Stimulated activated CD4-positive, alpha-beta T cell treated with anti-CD3 and anti-CD28 coated beads, TNF-alpha, amount 100 ng/mL, for 48 hours (primary cell): ENCODE results near the gene SERPINA10.
"Not testable (repeated sequence)": the region's sequence is repeated elsewhere in the genome, so short reads cannot be mapped to it uniquely, and the experiment has no call there.

ENCODE experiments used
- DNase-seq, 3 donors: peaks; one replicate each; pipeline ENCODE4 v3.0.0-alpha.2; 2020; ENCODE audit warnings: low read depth in 3 of 3

SERPINA10 gene

DNA sequence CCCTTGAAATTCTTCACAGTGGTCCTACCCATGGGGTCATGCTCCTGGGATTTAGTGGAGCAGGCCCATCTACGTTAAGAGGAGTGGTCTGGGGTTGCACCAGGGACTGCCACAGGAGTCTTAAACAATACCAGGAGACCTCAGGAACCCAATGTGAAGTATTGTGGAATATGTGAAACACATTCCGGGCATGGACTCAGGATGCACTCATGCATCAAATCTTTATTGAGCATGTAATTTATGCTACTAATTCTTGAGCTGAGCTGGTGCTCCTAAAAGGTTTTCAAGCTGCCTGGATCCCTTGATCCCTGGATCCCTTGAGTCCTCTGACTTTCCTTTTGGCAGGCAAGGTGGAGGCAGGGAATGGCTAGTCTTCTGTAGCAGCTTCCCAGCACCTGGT lies 8.8 kb downstream of the SERPINA10 start:
- no peak for DNase-seq

DNA sequence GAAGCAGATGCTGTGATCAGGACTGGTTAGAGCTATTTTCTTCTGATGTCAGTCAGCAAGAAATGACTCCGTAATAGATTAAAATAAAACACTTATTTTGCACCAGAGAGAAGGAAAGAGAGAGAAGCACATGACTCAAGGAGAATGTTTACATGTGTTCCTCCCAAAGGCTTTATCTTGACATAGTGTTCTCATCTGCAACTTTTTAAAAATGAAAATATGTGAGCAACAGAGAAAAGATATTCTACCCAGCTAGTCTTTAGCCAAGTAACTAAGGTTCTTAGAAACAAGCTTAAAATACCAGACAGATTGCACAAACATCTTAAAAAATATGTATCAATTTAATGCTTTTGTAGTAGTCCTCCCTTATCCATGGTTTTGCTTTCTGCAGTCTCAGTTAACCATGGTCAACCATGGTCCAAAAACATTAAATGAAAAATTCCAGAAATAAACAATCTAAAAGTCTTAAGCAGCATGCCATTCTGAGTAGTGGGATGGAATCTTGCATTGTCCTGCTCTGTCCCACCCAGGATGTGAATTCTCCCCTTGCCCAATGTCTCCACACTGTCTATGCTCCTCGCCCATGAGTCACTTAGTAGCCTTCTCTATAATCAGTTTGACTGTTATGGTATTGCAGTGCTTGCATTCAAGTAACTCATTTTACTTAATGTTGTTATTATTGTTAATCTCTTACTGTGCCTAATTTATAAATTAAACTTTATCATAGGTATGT lies 9.9 kb downstream of the SERPINA10 start:
- no peak for DNase-seq

DNA sequence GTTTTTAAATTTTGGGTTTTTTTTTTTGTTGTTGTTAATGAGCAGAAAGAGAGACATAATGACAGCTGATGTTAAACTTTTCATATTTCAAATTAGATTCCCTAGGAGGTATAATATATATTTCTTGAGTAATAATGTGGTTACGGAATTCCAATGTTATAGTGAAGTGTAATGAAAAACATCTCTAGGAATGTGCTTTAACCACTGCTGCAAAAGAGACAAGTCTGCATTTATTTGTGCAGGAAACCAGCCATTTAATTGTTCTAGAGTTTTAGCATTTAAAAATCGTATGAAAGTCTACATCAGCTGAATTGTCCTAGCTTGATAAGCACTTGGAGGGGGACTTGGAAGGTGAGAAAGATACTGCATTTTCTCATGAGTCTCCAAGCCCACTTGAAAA lies 14.3 kb downstream of the SERPINA10 start:
- no peak for DNase-seq

DNA sequence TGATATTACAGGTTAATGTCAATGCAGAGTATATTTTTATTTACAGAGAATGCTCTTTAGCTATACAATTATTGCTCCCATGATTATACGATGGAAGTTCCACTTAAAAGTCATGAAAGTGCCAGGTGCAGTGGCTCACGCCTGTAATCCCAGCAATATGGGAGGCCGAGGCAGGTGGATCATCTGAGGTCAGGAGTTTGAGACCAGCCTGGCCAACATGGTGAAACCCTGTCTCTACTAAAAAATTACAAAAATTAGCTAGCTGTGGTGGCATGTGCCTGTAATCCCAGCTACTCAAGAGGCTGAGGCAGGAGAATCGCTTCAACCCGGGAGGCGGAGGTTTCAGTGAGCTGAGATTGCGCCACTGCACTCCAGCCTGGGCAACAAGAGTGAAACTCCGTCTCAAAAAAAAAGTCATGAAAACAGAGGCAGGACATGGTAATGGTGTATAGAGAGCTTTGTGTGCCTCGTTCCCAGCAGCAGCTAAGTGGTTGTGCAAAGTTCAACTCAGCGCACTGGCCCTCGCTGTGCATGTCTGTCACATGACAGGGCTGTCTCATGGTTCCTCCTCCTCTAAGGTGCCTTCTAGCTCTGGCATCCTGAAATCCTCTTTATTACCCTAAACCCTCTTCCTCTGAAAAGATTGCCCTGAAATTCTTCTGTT lies 16.0 kb downstream of the SERPINA10 start:
- DNase-seq: not testable (repeated sequence)

DNA sequence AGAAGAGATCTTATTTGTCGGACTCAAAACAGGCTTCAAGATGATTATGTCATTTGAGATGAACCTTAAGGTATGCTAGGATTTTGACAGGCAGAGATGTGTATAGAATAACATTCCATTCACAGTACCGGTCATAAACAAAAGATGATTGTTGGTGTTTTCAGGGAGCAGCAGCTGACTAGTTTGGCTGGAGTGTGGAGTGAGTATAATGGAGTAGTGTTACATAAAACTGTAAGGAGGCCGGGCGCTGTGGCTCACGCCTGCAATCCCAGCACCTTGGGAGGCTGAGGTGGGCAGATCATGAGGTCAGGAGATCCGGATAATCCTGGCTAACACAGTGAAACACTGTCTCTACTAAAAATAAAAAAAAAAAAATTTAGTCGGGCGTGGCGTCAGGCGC lies 23.9 kb downstream of the SERPINA10 start:
- DNase-seq: no peak

DNA sequence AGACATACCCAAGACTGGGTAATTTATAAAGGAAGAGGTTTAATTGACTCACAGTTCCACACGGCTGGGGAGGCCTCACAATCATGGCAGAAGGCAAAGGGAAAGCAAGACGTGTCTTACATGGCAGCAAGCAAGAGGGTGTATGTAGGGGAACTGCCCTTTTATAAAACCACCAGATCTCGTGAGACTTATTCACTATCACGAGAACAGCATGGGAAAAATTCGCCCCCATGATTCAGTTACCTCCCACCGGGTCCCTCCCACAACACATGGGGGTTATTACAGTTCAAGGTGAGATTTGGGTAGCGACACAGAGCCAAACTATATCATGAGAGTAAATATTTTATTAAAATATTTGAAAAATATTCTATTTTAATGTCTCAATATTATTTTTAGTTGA lies 24.5 kb downstream of the SERPINA10 start:
- not testable (repeated sequence) for DNase-seq

DNA sequence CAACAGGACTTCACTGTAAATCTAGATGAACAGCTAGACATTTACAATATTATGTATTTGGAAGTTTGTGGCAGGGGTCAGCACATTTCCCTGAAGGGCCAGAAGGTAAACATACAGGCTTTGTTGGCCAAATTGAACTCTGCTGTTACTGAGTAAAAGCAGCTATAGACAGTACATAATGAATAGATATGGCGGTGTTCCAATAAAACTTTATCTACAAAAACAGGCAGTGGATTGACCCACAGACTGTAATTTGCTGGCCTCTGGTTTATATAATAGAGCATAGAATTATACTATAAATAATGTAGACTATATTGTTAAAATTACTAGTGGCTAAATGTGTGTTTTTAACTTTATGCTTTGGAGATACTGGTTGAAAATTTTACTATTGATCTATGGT lies 25.7 kb downstream of the SERPINA10 start:
- no peak for DNase-seq

DNA sequence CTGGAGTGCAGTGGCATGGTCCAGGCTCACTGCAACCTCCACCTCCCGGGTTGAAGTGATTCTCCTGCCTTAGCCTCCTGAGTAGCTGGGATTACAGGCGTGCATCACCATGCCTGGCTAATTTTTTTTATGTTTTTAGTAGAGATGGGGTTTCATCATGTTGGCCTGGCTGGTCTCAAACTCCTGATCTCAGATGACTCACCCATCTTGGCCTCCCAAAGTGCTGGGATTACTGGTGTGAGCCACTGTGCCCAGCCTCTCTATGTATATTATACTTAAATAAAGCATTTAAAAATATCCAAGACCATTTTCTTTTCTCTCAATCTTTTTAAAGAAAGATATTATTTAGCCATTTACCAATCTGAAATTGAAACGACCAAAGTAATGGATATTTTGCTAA lies 28.9 kb downstream of the SERPINA10 start:
- not testable (repeated sequence) for DNase-seq

DNA sequence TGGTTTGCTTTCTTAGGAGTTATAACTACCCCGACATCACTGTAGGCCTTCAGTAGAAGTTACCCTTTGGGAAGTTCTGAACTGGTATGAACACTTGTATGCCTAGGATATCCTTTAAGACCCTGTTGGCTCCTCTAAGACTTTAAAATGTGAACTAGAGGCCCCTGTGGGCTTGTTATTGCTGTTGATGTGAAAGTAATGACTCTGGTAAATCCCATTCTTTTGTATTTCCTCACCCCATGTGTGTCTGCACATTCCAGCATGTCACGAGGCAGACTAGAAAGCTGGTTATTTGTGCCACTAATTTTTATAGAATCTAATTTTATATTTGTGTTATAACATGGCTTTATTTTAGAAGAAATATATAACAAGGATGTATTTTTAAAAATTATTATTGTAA lies 48.9 kb downstream of the SERPINA10 start:
- no peak for DNase-seq

DNA sequence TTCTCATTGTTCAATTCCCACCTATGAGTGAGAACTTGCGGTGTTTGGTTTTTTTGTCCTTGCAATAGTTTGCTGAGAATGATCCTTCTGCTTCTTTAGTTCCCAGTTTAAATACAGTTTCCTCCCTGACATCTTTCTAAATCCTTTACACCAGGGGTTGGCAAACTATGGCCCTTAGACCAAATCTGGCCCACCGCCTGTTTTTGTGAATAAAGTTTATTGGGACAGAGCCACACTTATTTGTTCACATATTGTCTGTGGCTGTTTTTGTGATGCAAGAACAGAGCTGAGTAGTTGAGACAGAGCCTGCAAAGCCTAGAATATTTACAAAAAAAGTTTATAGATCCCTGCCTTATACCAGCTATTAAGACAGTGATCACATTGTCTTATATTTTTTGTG lies 53.7 kb downstream of the SERPINA10 start:
- no peak for DNase-seq

DNA sequence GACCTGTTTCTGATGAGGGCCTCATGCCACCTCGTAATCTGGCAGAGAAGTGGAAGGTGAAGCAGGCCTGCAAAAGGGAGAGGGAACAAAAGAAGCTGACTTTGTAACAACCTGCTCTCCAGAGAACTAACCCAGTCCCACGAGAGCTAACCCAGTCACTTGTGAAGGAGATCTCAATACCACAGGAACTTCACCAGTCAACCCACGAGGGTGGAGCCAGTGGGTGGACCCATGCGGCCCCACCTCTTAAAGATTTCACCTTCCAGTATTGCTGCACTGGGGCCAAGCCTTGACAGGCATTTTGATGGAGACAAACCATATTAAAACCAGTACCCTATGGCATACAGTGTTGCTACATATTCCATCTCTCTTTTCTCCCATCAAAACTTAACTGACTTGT lies 55.1 kb downstream of the SERPINA10 start:
- DNase-seq: no peak

DNA sequence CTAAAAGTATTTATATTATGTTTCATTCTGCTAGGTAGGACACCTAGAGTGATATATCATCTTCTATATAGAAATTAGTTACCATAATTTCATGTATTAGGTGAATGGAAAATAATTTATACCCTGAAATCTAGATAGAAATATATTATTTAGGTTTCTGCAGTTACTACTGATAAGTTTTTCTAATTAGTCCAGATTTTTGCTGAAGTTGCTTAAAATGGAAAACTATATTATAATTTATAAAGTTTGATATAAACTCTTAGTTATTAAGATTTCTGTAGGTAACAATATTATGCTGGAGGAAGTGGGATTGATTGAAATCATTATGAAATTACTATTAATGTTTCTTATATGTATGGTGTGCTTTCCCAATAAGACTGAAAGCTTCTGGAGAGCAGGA lies 56.0 kb downstream of the SERPINA10 start:
- DNase-seq: no peak
